22Rv1 (cell line): ENCODE data around the gene PTPRE.
A peak's percentile ranks its signal among the peaks of the same experiment; 100 is the strongest.

Source experiments
- H3K27ac ChIP-seq: fragments of 450-650 bp; 2 replicates; pipeline ENCODE4 v1.5.1; 2017
- CTCF ChIP-seq: fragments of 450-650 bp; IDR thresholded peaks from 2 replicates; pipeline ENCODE4 v1.5.1; 2017; ENCODE audit warnings: mild to moderate bottlenecking
- ZFX ChIP-seq: fragments of 450-650 bp; IDR thresholded peaks from 2 replicates; pipeline ENCODE4 v1.6.1; 2017; ENCODE audit warnings: antibody characterized with exemption, borderline replicate concordance

The PTPRE gene

GRCh38 chr10:128001849-128002248 is 94.9 kb downstream of the PTPRE start:
- no peak overlapping the region for H3K27ac ChIP-seq
- no peak for TF ChIP-seq ZFX

- TF ChIP-seq ZFX = no peak
- no peak overlapping the region for H3K27ac ChIP-seq
Measured at GRCh38 chr10:128003521-128003920, 96.6 kb downstream of the PTPRE start.

- H3K27ac ChIP-seq = no peak overlapping the region
- TF ChIP-seq ZFX = no peak
- no peak for TF ChIP-seq CTCF
Measured at GRCh38 chr10:128005858-128006257, 99.0 kb downstream of the PTPRE start.

- TF ChIP-seq CTCF (no peak), ZFX (no peak)
- H3K27ac ChIP-seq = no peak overlapping the region
Measured at GRCh38 chr10:128007056-128007455, 100.2 kb downstream of the PTPRE start.

- TF ChIP-seq CTCF (no peak), ZFX (no peak)
- H3K27ac ChIP-seq = no peak overlapping the region
Measured at GRCh38 chr10:128007971-128008370, 101.1 kb downstream of the PTPRE start.

GRCh38 chr10:128008521-128009250 is 101.8 kb downstream of the PTPRE start:
- TF ChIP-seq CTCF (no peak), ZFX (no peak)
- H3K27ac ChIP-seq = no peak overlapping the region

GRCh38 chr10:128009372-128010126 is 102.6 kb downstream of the PTPRE start:
- H3K27ac ChIP-seq = no peak overlapping the region
- no peak for TF ChIP-seq ZFX

GRCh38 chr10:128011059-128011979 is 104.4 kb downstream of the PTPRE start:
- H3K27ac ChIP-seq = no peak overlapping the region
- TF ChIP-seq CTCF = peak; percentile 93
- no peak for TF ChIP-seq ZFX
